ENCODE data around the gene CFAP20DC.
"Not testable (repeated sequence)": the region's sequence is repeated elsewhere in the genome, so short reads cannot be mapped to it uniquely, and the experiment has no call there.

Gene CFAP20DC

DNA sequence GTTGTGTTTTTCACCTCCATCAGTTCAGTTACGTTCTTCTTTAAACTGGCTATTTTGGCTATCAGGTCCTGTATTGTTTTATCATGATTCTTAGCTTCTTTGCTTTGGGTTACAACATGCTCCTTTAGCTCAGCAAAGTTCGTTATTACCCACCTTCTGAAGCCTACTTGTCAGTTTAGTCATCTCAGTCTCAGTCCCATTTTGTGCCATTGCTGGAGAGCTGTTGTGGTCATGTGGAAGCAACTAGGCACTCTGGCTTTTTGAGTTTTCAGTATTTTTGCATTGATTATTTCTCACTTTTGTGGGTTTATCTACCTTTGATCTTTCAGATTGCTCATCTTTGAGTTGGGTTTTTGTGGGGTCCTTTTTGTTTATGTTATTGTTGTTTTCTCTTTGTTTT lies 151.3 kb downstream of the CFAP20DC start:
- no peaks in the 10 kb centered on the region for H3K27me3 ChIP-seq (ENCODE audit: insufficient read depth, low read length)
- H3K4me3 ChIP-seq (ENCODE audit: low read length) = no peak overlapping the region
- H3K9me3 ChIP-seq (ENCODE audit: insufficient read depth, low read depth, low read length) = peaks cover 10% of the 10 kb centered on the region
- H3K36me3 ChIP-seq (ENCODE audit: insufficient read depth, low read depth, low read length) = no peaks in the 10 kb centered on the region
- H3K4me1 ChIP-seq (ENCODE audit: insufficient read depth, low read length) = no peaks in the 10 kb centered on the region; the same call in 1 of the 2 replicates
- no peak overlapping the region for H3K27ac ChIP-seq (ENCODE audit: low read length)
- no peak overlapping the region for H3K9ac ChIP-seq (ENCODE audit: low read depth, low read length)

DNA sequence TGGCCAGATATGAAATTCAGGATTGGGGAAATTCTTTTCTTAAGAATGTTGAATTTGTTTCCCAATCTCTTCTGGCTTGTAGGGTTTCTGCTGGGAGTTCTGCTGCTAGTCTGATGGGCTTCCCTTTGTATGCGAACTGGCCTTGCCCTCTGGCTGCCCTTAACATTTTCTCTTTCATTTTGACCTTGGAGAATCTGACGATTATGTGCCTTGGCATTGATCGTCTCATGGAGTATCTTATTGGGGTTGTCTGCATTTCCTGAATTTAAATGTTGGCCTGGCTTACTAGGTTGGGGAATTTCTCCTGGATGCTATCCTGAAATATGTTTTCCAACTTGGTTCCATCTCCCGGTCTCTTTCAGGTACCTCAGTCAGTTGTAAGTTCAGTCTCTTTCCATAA lies 152.2 kb downstream of the CFAP20DC start:
- H3K4me3 ChIP-seq (ENCODE audit: low read length) = no peak overlapping the region
- no peaks in the 10 kb centered on the region; the same call in 1 of the 2 replicates for H3K4me1 ChIP-seq (ENCODE audit: insufficient read depth, low read length)
- no peak overlapping the region for H3K9ac ChIP-seq (ENCODE audit: low read depth, low read length)
- peaks cover 10% of the 10 kb centered on the region for H3K9me3 ChIP-seq (ENCODE audit: insufficient read depth, low read depth, low read length)
- no peak overlapping the region for H3K27ac ChIP-seq (ENCODE audit: low read length)
- no peaks in the 10 kb centered on the region for H3K27me3 ChIP-seq (ENCODE audit: insufficient read depth, low read length)
- no peaks in the 10 kb centered on the region for H3K36me3 ChIP-seq (ENCODE audit: insufficient read depth, low read depth, low read length)

DNA sequence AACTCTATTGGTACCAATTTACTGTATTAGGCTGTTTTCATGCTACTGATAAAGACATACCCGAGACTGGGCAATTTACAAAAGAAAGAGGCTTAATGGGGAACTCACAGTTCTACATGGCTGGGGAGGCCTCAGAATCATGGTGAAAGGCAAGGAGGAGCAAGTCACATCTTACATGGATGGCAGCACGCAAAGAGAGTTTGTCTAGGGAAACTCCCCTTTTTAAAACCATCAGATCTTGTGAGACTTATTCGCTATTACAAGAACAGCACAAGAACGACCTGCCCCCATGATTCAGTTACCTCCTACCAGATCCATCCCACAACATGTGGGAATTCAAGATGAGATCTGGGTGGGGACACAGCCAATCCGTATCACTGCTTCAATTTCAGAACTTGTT lies 154.1 kb downstream of the CFAP20DC start:
- H3K4me3 ChIP-seq (ENCODE audit: low read length); H3K4me1 ChIP-seq (ENCODE audit: insufficient read depth, low read length); H3K27ac ChIP-seq (ENCODE audit: low read length); H3K9ac ChIP-seq (ENCODE audit: low read depth, low read length); H3K27me3 ChIP-seq (ENCODE audit: insufficient read depth, low read length); H3K36me3 ChIP-seq (ENCODE audit: insufficient read depth, low read depth, low read length): not testable (repeated sequence)
- H3K9me3 ChIP-seq (ENCODE audit: insufficient read depth, low read depth, low read length) = peaks cover 13% of the 10 kb centered on the region

DNA sequence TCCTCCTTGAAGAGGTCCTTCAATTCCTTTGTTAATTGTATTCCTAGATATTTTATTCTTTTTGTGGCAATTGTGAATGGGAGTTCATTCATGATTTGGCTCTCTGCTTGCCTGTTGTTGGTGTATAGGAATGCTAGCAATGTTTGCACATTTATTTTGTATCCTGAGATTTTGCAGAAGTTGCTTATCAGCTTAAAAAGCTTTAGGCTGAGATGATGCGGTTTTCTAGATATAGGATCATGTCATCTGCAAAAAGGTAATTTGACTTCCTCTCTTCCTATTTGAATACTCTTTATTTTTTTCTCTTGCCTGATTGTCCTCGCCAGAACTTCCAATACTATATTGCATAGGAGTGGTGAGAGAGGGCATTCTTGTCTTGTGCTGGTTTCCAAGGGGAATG lies 157.3 kb downstream of the CFAP20DC start:
- not testable (repeated sequence) for H3K9ac ChIP-seq (ENCODE audit: low read depth, low read length); H3K27ac ChIP-seq (ENCODE audit: low read length); H3K27me3 ChIP-seq (ENCODE audit: insufficient read depth, low read length); H3K36me3 ChIP-seq (ENCODE audit: insufficient read depth, low read depth, low read length); H3K4me1 ChIP-seq (ENCODE audit: insufficient read depth, low read length); H3K4me3 ChIP-seq (ENCODE audit: low read length)
- peaks cover 13% of the 10 kb centered on the region for H3K9me3 ChIP-seq (ENCODE audit: insufficient read depth, low read depth, low read length)

DNA sequence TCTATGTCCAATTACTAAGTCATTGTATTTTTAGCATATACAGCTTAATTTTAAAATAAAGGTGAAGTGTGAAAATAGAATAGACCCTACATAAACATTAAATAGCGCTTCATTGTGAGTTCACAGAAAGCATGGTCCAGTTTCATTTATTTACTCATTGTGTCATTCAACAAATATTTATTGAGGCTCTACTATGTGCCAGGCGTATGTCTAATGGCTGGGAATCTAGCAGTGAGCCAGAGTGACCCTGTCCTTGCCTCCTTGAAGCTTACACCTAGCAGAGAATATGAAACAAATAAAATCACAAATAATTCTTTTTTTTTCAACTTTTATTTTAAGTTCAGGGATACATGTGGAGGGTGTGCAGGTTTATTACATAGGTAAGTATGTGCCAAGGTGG lies 161.7 kb downstream of the CFAP20DC start:
- Histone ChIP-seq H3K36me3 (ENCODE audit: insufficient read depth, low read depth, low read length) (no peaks in the 10 kb centered on the region), H3K9me3 (ENCODE audit: insufficient read depth, low read depth, low read length) (0 out of 2 replicates have a peak, but pooled peaks cover 3% of the 10 kb centered on the region), H3K4me1 (ENCODE audit: insufficient read depth, low read length) (no peaks in the 10 kb centered on the region), H3K27ac (ENCODE audit: low read length) (no peak overlapping the region), H3K9ac (ENCODE audit: low read depth, low read length) (no peak overlapping the region), H3K4me3 (ENCODE audit: low read length) (no peak overlapping the region), H3K27me3 (ENCODE audit: insufficient read depth, low read length) (no peaks in the 10 kb centered on the region)

DNA sequence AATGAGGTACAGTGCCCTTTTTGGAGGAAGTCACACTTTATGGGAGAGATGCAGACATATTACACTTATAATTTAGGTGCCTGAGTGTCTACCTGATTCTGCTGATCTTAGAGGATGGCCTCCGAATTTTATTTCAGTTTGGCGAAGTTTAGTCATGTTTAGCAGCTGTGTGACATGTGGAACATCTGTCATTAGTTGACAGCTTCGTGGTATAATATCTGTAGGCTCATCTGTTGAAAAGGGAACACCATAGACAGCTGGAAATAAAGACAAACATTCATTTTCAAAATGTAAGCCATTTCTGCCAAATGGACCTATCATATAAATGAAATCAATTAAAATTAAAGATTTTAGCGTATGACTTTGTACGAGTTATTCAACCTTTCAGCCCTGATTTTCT lies 165.4 kb downstream of the CFAP20DC start:
- Histone ChIP-seq H3K27ac (ENCODE audit: low read length) (no peak overlapping the region), H3K36me3 (ENCODE audit: insufficient read depth, low read depth, low read length) (no peaks in the 10 kb centered on the region), H3K27me3 (ENCODE audit: insufficient read depth, low read length) (no peaks in the 10 kb centered on the region), H3K4me1 (ENCODE audit: insufficient read depth, low read length) (peaks cover 8% of the 10 kb centered on the region; the same call in 1 of the 2 replicates), H3K9ac (ENCODE audit: low read depth, low read length) (no peak overlapping the region), H3K9me3 (ENCODE audit: insufficient read depth, low read depth, low read length) (no peaks in the 10 kb centered on the region), H3K4me3 (ENCODE audit: low read length) (no peak overlapping the region)

DNA sequence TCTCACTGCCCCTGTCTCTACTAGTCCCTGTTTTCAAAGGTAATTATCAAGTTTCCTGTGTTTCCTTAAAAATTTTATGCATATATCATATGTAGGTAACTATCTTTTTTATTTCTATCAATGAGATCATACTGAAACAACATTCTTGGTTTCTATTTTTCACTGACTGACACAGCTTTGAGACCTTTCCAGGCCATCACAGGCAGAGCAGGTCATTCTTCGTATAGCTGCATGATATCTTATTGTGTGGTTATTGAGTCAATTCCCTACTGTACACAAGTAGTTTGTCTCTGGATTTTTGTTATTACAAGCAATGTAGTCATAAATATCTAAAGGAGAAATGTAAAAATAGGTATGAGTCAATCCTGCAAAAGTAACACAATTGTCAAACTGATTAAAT lies 169.6 kb downstream of the CFAP20DC start:
- no peaks in the 10 kb centered on the region for H3K27me3 ChIP-seq (ENCODE audit: insufficient read depth, low read length)
- peaks cover 8% of the 10 kb centered on the region; the same call in 1 of the 2 replicates for H3K4me1 ChIP-seq (ENCODE audit: insufficient read depth, low read length)
- H3K9ac ChIP-seq (ENCODE audit: low read depth, low read length) = no peak overlapping the region
- no peaks in the 10 kb centered on the region for H3K9me3 ChIP-seq (ENCODE audit: insufficient read depth, low read depth, low read length)
- no peak overlapping the region for H3K4me3 ChIP-seq (ENCODE audit: low read length)
- no peaks in the 10 kb centered on the region for H3K36me3 ChIP-seq (ENCODE audit: insufficient read depth, low read depth, low read length)
- H3K27ac ChIP-seq (ENCODE audit: low read length) = no peak overlapping the region

DNA sequence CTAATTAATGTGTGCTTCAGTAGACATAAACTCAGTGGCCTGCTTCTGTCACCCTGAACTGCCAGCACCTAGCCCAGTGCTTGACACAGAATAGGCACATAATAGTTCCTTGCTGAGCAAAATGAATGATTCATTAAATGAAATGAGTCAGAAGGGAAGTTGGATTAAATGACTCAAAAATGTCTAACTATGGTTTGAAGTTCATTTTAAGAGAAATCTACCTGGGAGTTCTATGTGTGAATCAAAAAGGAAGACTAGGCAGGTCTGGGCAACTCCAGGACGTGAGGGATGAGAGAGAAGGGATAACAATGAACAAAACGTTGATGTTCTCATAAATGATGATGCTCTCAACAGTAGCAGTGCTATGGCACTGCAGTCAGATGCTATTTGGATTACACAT lies 175.0 kb downstream of the CFAP20DC start:
- Histone ChIP-seq H3K9ac (ENCODE audit: low read depth, low read length) (no peak overlapping the region), H3K27me3 (ENCODE audit: insufficient read depth, low read length) (no peaks in the 10 kb centered on the region), H3K27ac (ENCODE audit: low read length) (no peak overlapping the region), H3K9me3 (ENCODE audit: insufficient read depth, low read depth, low read length) (no peaks in the 10 kb centered on the region), H3K4me3 (ENCODE audit: low read length) (no peak overlapping the region), H3K4me1 (ENCODE audit: insufficient read depth, low read length) (no peaks in the 10 kb centered on the region), H3K36me3 (ENCODE audit: insufficient read depth, low read depth, low read length) (no peaks in the 10 kb centered on the region)

DNA sequence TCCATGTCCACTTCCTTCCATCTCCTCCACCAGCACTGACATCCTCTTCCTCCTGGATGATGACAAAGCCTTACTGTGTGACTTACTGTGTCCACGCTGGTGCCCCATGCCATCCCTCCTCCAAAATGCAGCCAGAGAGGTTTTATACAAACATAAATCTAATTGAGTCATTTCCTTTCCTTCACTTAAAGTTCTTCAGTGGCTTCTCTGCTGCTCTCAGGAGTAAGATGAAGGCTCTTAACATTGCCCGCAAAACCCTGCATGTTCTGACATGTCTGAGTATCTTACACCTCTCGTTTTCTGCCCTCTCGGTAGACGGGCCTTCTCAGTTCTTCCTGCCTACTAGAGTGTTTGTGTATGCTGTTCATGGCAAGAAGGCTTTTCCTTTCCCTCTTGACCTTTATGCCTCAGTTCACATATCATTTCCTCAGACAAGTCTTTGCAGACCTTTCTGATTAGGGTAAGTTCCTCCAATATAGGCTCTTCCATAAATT lies 175.5 kb downstream of the CFAP20DC start:
- no peaks in the 10 kb centered on the region for H3K9me3 ChIP-seq (ENCODE audit: insufficient read depth, low read depth, low read length)
- no peak overlapping the region for H3K4me3 ChIP-seq (ENCODE audit: low read length)

DNA sequence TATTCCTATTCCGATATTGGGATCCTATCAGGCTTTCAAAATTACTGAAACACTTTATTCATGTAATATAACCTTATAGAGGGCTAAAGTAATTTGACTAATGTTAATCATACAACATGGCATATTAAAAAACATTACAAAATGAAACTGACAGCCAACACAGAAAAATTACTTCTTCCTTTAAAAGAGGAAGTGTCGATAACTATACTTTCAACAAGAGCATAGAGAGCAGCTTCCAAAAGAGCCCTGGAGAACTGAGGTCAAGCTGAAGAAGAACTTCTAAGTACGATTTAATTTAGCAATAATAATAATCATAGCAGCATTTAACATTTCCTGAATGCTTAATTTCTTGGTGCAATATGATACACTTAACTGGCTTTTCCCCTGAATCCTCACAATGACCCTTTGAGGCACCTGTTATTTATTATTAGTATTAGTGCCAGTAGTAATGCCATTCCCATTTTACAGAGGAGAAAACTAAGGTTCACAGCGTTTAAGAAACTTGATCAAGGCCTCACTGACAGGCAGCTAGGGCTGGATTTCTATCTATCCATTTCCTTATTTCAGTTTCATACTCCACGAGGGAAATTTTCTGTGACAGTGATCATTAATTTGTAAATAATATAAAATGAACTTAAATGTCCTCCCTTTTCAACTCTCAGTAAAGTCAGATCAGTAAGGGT lies 181.6 kb downstream of the CFAP20DC start:
- H3K9ac ChIP-seq (ENCODE audit: low read depth, low read length) = no peak overlapping the region

More for the DNA sequence above, 175.5 kb downstream of the CFAP20DC start:
- Histone ChIP-seq H3K27me3 (ENCODE audit: insufficient read depth, low read length) (no peaks in the 10 kb centered on the region), H3K4me1 (ENCODE audit: insufficient read depth, low read length) (no peaks in the 10 kb centered on the region), H3K27ac (ENCODE audit: low read length) (no peak overlapping the region), H3K9ac (ENCODE audit: low read depth, low read length) (no peak overlapping the region), H3K36me3 (ENCODE audit: insufficient read depth, low read depth, low read length) (no peaks in the 10 kb centered on the region)

DNA sequence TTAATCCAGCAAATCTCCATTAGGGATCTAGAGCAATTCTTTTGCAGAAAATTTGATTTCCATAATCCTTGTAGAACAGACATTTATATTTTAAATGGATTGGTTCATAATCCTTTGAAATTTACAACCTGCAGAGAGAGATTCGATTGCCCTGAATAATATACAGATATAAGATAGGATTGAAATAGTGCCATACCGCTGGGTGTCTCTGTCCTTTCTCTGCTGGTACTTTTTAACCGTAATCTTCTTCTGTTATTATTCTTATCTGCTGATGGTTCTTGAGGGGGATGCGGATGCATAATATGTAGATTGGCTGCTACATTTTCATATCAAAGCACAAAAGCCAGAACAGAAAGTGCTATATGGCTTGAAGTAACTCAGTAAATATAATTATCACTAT lies 182.2 kb downstream of the CFAP20DC start:
- no peaks in the 10 kb centered on the region for H3K36me3 ChIP-seq (ENCODE audit: insufficient read depth, low read depth, low read length)
- no peaks in the 10 kb centered on the region for H3K9me3 ChIP-seq (ENCODE audit: insufficient read depth, low read depth, low read length)
- H3K9ac ChIP-seq (ENCODE audit: low read depth, low read length) = no peak overlapping the region
- H3K4me1 ChIP-seq (ENCODE audit: insufficient read depth, low read length) = peaks cover 31% of the 10 kb centered on the region; the same call in 1 of the 2 replicates
- no peak overlapping the region for H3K4me3 ChIP-seq (ENCODE audit: low read length)
- H3K27ac ChIP-seq (ENCODE audit: low read length) = no peak overlapping the region
- no peaks in the 10 kb centered on the region for H3K27me3 ChIP-seq (ENCODE audit: insufficient read depth, low read length)

More for the DNA sequence above, 181.6 kb downstream of the CFAP20DC start:
- Histone ChIP-seq H3K4me1 (ENCODE audit: insufficient read depth, low read length) (peaks cover 31% of the 10 kb centered on the region; the same call in 1 of the 2 replicates), H3K27ac (ENCODE audit: low read length) (no peak overlapping the region), H3K36me3 (ENCODE audit: insufficient read depth, low read depth, low read length) (no peaks in the 10 kb centered on the region), H3K9me3 (ENCODE audit: insufficient read depth, low read depth, low read length) (no peaks in the 10 kb centered on the region), H3K27me3 (ENCODE audit: insufficient read depth, low read length) (no peaks in the 10 kb centered on the region), H3K4me3 (ENCODE audit: low read length) (no peak overlapping the region)

DNA sequence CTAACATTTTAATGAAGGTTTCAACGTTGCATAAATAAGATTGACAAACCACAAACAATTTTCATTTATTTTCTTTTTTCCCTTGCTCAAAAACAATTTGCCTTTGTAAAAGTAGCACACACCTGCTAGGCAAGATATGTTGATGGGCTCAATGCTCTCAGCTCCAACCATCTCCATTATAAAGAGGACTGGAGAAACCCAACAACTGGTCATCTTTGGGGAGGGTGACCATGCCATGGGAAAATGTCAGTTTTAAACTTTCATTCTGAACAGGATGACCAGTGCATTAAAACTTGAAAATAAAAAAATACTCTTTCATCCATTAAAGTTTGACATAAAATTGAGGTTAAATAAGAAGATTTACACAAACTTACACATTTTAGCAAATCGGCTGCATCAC lies 183.7 kb downstream of the CFAP20DC start:
- Histone ChIP-seq H3K4me1 (ENCODE audit: insufficient read depth, low read length) (peaks cover 31% of the 10 kb centered on the region; the same call in 1 of the 2 replicates), H3K27ac (ENCODE audit: low read length) (peak overlapping the region; percentile 16), H3K27me3 (ENCODE audit: insufficient read depth, low read length) (no peaks in the 10 kb centered on the region), H3K9ac (ENCODE audit: low read depth, low read length) (peak overlapping the region; percentile 1; the same call in 1 of the 2 replicates), H3K9me3 (ENCODE audit: insufficient read depth, low read depth, low read length) (no peaks in the 10 kb centered on the region), H3K36me3 (ENCODE audit: insufficient read depth, low read depth, low read length) (no peaks in the 10 kb centered on the region), H3K4me3 (ENCODE audit: low read length) (peak overlapping the region; percentile 51; the same call in 1 of the 2 replicates)

Data from iPS-20b (cell line).